ENCODE data around the gene CAMK2N2. TPM values are rescaled to one million over a fixed set of nuclear protein-coding genes. Genes with fewer than 3 reads are reported as not detected.

CAMK2N2 gene
- total and polyA plus RNA-seq, 9 of the 15 experiments (the other 6 are each of a cell fraction or from before 2014, with no cell fraction given): 0.08 to 0.22 (median 0.11) TPM; not detected in 5

DNA sequence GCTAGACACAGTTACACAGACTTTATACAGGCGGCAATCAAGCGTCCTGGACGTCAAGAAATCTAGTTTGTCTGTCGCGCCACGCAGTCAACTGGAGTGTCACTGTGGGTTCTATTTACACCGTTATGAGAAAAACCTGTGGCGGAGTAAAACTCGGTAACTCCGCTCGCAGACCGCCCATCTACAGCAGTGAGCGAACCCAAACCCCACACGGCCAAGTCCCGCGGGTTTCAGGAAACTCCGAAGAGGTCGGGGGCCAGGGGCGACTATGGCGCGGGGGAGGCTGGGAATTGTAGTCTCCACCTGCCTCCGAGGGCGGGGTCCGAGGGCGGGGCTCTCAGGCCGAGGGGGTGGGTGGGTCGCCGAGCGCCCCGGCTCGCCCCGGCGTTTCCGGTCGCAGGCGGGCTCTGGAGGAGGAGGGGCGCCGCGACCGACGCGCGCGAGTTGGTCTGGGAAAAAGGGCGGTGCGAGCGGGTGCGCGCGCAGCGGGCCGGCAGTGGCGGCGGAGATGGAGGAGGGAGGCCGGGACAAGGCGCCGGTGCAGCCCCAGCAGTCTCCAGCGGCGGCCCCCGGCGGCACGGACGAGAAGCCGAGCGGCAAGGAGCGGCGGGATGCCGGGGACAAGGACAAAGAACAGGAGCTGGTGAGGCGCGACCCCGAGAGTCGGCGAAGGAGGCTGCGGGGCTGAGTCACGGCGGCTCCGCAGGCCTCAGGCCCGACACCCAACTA is 37.6 kb upstream of the CAMK2N2 start, which contains the start of gene PSMD2 (continued):
- no peak for TF ChIP-seq PATZ1 (CRISPR knock-in tag; IDR thresholded peaks at IDR 0.05; ENCODE audit: borderline replicate concordance)
- TF ChIP-seq ZNF232 (CRISPR knock-in tag; IDR thresholded peaks at IDR 0.05): no peak
- TF ChIP-seq, protein P1, sequence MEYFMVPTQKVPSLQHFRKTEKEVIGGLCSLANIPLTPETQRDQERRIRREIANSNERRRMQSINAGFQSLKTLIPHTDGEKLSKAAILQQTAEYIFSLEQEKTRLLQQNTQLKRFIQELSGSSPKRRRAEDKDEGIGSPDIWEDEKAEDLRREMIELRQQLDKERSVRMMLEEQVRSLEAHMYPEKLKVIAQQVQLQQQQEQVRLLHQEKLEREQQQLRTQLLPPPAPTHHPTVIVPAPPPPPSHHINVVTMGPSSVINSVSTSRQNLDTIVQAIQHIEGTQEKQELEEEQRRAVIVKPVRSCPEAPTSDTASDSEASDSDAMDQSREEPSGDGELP (CRISPR knock-in tag; IDR thresholded peaks at IDR 0.05; ENCODE audit: borderline replicate concordance): peak; percentile 64; the same call in 1 of the 2 replicates
- TF ChIP-seq, protein P2, sequence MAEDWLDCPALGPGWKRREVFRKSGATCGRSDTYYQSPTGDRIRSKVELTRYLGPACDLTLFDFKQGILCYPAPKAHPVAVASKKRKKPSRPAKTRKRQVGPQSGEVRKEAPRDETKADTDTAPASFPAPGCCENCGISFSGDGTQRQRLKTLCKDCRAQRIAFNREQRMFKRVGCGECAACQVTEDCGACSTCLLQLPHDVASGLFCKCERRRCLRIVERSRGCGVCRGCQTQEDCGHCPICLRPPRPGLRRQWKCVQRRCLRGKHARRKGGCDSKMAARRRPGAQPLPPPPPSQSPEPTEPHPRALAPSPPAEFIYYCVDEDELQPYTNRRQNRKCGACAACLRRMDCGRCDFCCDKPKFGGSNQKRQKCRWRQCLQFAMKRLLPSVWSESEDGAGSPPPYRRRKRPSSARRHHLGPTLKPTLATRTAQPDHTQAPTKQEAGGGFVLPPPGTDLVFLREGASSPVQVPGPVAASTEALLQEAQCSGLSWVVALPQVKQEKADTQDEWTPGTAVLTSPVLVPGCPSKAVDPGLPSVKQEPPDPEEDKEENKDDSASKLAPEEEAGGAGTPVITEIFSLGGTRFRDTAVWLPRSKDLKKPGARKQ (CRISPR knock-in tag; IDR thresholded peaks at IDR 0.05): no peak
- TF ChIP-seq, protein P3, sequence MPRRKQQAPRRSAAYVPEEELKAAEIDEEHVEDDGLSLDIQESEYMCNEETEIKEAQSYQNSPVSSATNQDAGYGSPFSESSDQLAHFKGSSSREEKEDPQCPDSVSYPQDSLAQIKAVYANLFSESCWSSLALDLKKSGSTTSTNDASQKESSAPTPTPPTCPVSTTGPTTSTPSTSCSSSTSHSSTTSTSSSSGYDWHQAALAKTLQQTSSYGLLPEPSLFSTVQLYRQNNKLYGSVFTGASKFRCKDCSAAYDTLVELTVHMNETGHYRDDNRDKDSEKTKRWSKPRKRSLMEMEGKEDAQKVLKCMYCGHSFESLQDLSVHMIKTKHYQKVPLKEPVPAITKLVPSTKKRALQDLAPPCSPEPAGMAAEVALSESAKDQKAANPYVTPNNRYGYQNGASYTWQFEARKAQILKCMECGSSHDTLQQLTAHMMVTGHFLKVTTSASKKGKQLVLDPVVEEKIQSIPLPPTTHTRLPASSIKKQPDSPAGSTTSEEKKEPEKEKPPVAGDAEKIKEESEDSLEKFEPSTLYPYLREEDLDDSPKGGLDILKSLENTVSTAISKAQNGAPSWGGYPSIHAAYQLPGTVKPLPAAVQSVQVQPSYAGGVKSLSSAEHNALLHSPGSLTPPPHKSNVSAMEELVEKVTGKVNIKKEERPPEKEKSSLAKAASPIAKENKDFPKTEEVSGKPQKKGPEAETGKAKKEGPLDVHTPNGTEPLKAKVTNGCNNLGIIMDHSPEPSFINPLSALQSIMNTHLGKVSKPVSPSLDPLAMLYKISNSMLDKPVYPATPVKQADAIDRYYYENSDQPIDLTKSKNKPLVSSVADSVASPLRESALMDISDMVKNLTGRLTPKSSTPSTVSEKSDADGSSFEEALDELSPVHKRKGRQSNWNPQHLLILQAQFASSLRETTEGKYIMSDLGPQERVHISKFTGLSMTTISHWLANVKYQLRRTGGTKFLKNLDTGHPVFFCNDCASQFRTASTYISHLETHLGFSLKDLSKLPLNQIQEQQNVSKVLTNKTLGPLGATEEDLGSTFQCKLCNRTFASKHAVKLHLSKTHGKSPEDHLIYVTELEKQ (CRISPR knock-in tag; IDR thresholded peaks at IDR 0.05): no peak
- TF ChIP-seq ZNF280A (IDR thresholded peaks at IDR 0.05; ENCODE audit: low read depth, partially characterized antibody): no peak
- TF ChIP-seq ZNF124 (CRISPR knock-in tag; IDR thresholded peaks at IDR 0.05): no peak
- no peak for TF ChIP-seq NFRKB (IDR thresholded peaks at IDR 0.05; ENCODE audit: low read depth)
- no peak for TF ChIP-seq SMARCB1 (IDR thresholded peaks at IDR 0.05; ENCODE audit: insufficient read length, low read depth)
- TF ChIP-seq, protein P4, sequence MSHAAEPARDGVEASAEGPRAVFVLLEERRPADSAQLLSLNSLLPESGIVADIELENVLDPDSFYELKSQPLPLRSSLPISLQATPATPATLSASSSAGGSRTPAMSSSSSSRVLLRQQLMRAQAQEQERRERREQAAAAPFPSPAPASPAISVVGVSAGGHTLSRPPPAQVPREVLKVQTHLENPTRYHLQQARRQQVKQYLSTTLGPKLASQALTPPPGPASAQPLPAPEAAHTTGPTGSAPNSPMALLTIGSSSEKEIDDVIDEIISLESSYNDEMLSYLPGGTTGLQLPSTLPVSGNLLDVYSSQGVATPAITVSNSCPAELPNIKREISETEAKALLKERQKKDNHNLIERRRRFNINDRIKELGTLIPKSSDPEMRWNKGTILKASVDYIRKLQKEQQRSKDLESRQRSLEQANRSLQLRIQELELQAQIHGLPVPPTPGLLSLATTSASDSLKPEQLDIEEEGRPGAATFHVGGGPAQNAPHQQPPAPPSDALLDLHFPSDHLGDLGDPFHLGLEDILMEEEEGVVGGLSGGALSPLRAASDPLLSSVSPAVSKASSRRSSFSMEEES (CRISPR knock-in tag; IDR thresholded peaks at IDR 0.05): no peak
- TF ChIP-seq, protein P5, sequence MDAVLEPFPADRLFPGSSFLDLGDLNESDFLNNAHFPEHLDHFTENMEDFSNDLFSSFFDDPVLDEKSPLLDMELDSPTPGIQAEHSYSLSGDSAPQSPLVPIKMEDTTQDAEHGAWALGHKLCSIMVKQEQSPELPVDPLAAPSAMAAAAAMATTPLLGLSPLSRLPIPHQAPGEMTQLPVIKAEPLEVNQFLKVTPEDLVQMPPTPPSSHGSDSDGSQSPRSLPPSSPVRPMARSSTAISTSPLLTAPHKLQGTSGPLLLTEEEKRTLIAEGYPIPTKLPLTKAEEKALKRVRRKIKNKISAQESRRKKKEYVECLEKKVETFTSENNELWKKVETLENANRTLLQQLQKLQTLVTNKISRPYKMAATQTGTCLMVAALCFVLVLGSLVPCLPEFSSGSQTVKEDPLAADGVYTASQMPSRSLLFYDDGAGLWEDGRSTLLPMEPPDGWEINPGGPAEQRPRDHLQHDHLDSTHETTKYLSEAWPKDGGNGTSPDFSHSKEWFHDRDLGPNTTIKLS (IDR thresholded peaks at IDR 0.05; ENCODE audit: borderline replicate concordance, low read depth): no peak; the same call in 1 of the 2 replicates
- TF ChIP-seq FOXA1 (IDR thresholded peaks at IDR 0.05; ENCODE audit: borderline replicate concordance): no peak
- no peak for TF ChIP-seq ZNF668 (CRISPR knock-in tag; IDR thresholded peaks at IDR 0.05)

All from K562 (cell line).